ENCODE results near the gene PLOD1. TPM values are rescaled to one million over a fixed set of nuclear protein-coding genes. Genes with fewer than 3 reads are reported as not detected.
"Not testable (repeated sequence)": the region's sequence is repeated elsewhere in the genome, so short reads cannot be mapped to it uniquely, and the experiment has no call there.

Gene PLOD1
- total RNA-seq, 1 donor from 2014 or later = 76.8 TPM

GRCh38 chr1:11920239-11920903 is 14.1 kb upstream of the PLOD1 start:
- intact Hi-C loops (cut with DNase I) = no loop called here
- no peak for DNase-seq
- Histone ChIP-seq H3K27ac (no peak overlapping the region), H3K27me3 (no peaks in the 10 kb centered on the region), H3K9me3 (no peaks in the 10 kb centered on the region), H3K4me3 (no peak overlapping the region), H3K36me3 (peaks cover 58% of the 10 kb centered on the region), H3K4me1 (peaks cover 28% of the 10 kb centered on the region)
- no peak for TF ChIP-seq CTCF (IDR thresholded peaks at IDR 0.05)
- ATAC-seq = no peak

GRCh38 chr1:11921022-11921421 is 13.5 kb upstream of the PLOD1 start:
- Histone ChIP-seq H3K27ac (no peak overlapping the region), H3K27me3 (no peaks in the 10 kb centered on the region), H3K36me3 (peaks cover 58% of the 10 kb centered on the region), H3K9me3 (no peaks in the 10 kb centered on the region), H3K4me1 (peaks cover 28% of the 10 kb centered on the region), H3K4me3 (no peak overlapping the region)
- intact Hi-C loops (cut with DNase I) = no loop called here
- ATAC-seq (no peak), DNase-seq (no peak)
- TF ChIP-seq CTCF (IDR thresholded peaks at IDR 0.05) = no peak

- H3K27me3 ChIP-seq = no peaks in the 10 kb centered on the region
- no peak overlapping the region for H3K27ac ChIP-seq
- TF ChIP-seq CTCF (IDR thresholded peaks at IDR 0.05) = no peak
- intact Hi-C loops (cut with DNase I) = no loop called here
- no peak for DNase-seq
- H3K4me3 ChIP-seq = no peak overlapping the region
- H3K9me3 ChIP-seq = no peaks in the 10 kb centered on the region
- no peak for ATAC-seq
- peaks cover 34% of the 10 kb centered on the region for H3K4me1 ChIP-seq
- H3K36me3 ChIP-seq = peaks cover 53% of the 10 kb centered on the region
These were observed 11.3 kb upstream of the PLOD1 start for GRCh38 chr1:11923069-11923826.

GRCh38 chr1:11923827-11924113 is 10.7 kb upstream of the PLOD1 start:
- Histone ChIP-seq H3K4me1 (peaks cover 34% of the 10 kb centered on the region), H3K9me3 (no peaks in the 10 kb centered on the region), H3K27ac (no peak overlapping the region), H3K36me3 (peaks cover 49% of the 10 kb centered on the region), H3K4me3 (no peak overlapping the region), H3K27me3 (no peaks in the 10 kb centered on the region)
- no peak for TF ChIP-seq CTCF (IDR thresholded peaks at IDR 0.05)
- DNase-seq (no peak), ATAC-seq (no peak)
- intact Hi-C loops (cut with DNase I) = no loop called here

GRCh38 chr1:11924334-11925195 is 10.0 kb upstream of the PLOD1 start:
- intact Hi-C loops (cut with DNase I) = no loop called here
- no peaks in the 10 kb centered on the region for H3K9me3 ChIP-seq
- peak overlapping the region; percentile 59 for H3K4me3 ChIP-seq
- ATAC-seq = no peak
- DNase-seq = no peak
- no peak for TF ChIP-seq CTCF (IDR thresholded peaks at IDR 0.05)
- no peak overlapping the region for H3K27ac ChIP-seq
- no peaks in the 10 kb centered on the region for H3K27me3 ChIP-seq
- H3K4me1 ChIP-seq = peaks cover 38% of the 10 kb centered on the region
- H3K36me3 ChIP-seq = peaks cover 41% of the 10 kb centered on the region

- H3K4me3 ChIP-seq = peak overlapping the region; percentile 59
- intact Hi-C loops (cut with DNase I); H3K27me3 ChIP-seq; H3K9me3 ChIP-seq; H3K27ac ChIP-seq; DNase-seq: not testable (repeated sequence)
- ATAC-seq = peak; percentile 8
- H3K36me3 ChIP-seq = peaks cover 33% of the 10 kb centered on the region
- peaks cover 43% of the 10 kb centered on the region for H3K4me1 ChIP-seq
These were observed 9.2 kb upstream of the PLOD1 start for GRCh38 chr1:11925196-11925937.

Measured in upper lobe of right lung (tissue), 1 donor.